GM23338 (cell line): ENCODE results near the gene HSD17B2. TPM values are rescaled to one million over a fixed set of nuclear protein-coding genes. Genes with fewer than 3 reads are reported as not detected.

ENCODE experiments used
- ATAC-seq: fragments of 200-7000 bp; cut with Tn5 transposase; 3 replicates; pipeline ENCODE4 v1.9.1; 2020
- DNase-seq: peaks from one replicate; pipeline ENCODE4 v3.0.0-alpha.2; 2015; ENCODE audit warnings: low spot score
- H2AFZ ChIP-seq: fragments of 200-600 bp; sonication (generic); 2 replicates; pipeline ENCODE4 v1.8.0; 2016; ENCODE audit warnings: antibody characterized with exemption, mild to moderate bottlenecking, moderate library complexity
- H3F3A ChIP-seq: fragments of 200-600 bp; sonication (generic); replicated peaks from 2 replicates; pipeline ENCODE4 v1.8.0; 2017; ENCODE audit warnings: antibody characterized with exemption, mixed run types, low read depth
- H3K27ac ChIP-seq: fragments of 200-600 bp; sonication (generic); 2 replicates; pipeline ENCODE4 v1.6.1; 2016; ENCODE audit warnings: low read depth
- H3K27me3 ChIP-seq: fragments of 200-600 bp; sonication (generic); 2 replicates; pipeline ENCODE4 v1.8.0; 2016; ENCODE audit warnings: mild to moderate bottlenecking, mixed run types, moderate library complexity; ENCODE audit not compliant: insufficient read depth
- H3K36me3 ChIP-seq: fragments of 200-600 bp; sonication (generic); 2 replicates; pipeline ENCODE4 v1.8.0; 2016; ENCODE audit warnings: mild to moderate bottlenecking; ENCODE audit not compliant: insufficient read depth
- H3K4me1 ChIP-seq: fragments of 200-600 bp; sonication (generic); 2 replicates; pipeline ENCODE4 v1.8.0; 2016; ENCODE audit warnings: mild to moderate bottlenecking, moderate library complexity; ENCODE audit not compliant: insufficient read depth
- H3K4me2 ChIP-seq: fragments of 200-600 bp; sonication (generic); 2 replicates; pipeline ENCODE4 v1.7.1; 2017; ENCODE audit warnings: mixed run types
- H3K4me3 ChIP-seq: fragments of 200-600 bp; sonication (generic); 2 replicates; pipeline ENCODE4 v1.6.1; 2016; ENCODE audit warnings: mixed run types
- H3K79me2 ChIP-seq: fragments of 200-600 bp; sonication (generic); replicated peaks from 2 replicates; pipeline ENCODE4 v1.8.0; 2017; ENCODE audit warnings: mild to moderate bottlenecking; ENCODE audit not compliant: insufficient read depth
- H3K9me2 ChIP-seq: fragments of 200-600 bp; sonication (generic); 2 replicates; pipeline ENCODE4 v1.8.0; 2017; ENCODE audit not compliant: insufficient read depth
- H4K20me1 ChIP-seq: fragments of 200-600 bp; sonication (generic); replicated peaks from 2 replicates; pipeline ENCODE4 v1.8.0; 2017; ENCODE audit warnings: mild to moderate bottlenecking; ENCODE audit not compliant: insufficient read depth
- H3K27ac Mint-ChIP-seq: 2 replicates; pipeline ENCODE4 v1.8.0; 2020; ENCODE audit warnings: inconsistent platforms, mild to moderate bottlenecking, moderate library complexity, mixed read lengths
- H3K27me3 Mint-ChIP-seq: 3 replicates; pipeline ENCODE4 v1.8.0; 2022; ENCODE audit warnings: low read depth, mild to moderate bottlenecking, moderate library complexity, mixed read lengths, inconsistent platforms; ENCODE audit not compliant: insufficient read depth, poor library complexity
- H3K36me3 Mint-ChIP-seq: 3 replicates; pipeline ENCODE4 v1.8.0; 2021; ENCODE audit warnings: low read depth, mild to moderate bottlenecking, inconsistent platforms, moderate library complexity, mixed read lengths
- H3K4me1 Mint-ChIP-seq: 3 replicates; pipeline ENCODE4 v1.8.0; 2020; ENCODE audit warnings: mild to moderate bottlenecking, inconsistent platforms, mixed read lengths
- H3K4me3 Mint-ChIP-seq: 3 replicates; pipeline ENCODE4 v1.8.0; 2021; ENCODE audit warnings: moderate library complexity, mild to moderate bottlenecking, inconsistent platforms, mixed read lengths
- H3K9me3 Mint-ChIP-seq: 3 replicates; pipeline ENCODE4 v1.8.0; 2020; ENCODE audit warnings: moderate library complexity, mild to moderate bottlenecking, inconsistent platforms, mixed read lengths
- CTCF ChIP-seq, 2 experiments: fragments of 200-600 bp in 1 of 2; sonication (generic) in 1 of 2; conservative IDR thresholded peaks; 2 replicates each; pipeline versions ENCODE4 v1.5.1 to v1.6.1; 2016 to 2017; ENCODE audit warnings: antibody characterized with exemption in 2 of 2, low read depth in 2 of 2, mild to moderate bottlenecking in 2 of 2, moderate library complexity in 1 of 2
- JUNB ChIP-seq: IDR thresholded peaks from one replicate; pipeline ENCODE4 v1.6.1; 2016; ENCODE audit warnings: antibody characterized with exemption; ENCODE audit not compliant: unreplicated experiment
- REST ChIP-seq: IDR thresholded peaks from one replicate; pipeline ENCODE4 v1.6.1; 2018; ENCODE audit warnings: antibody characterized with exemption; ENCODE audit not compliant: unreplicated experiment
- STAT1 ChIP-seq: IDR thresholded peaks from one replicate; pipeline ENCODE4 v1.6.1; 2016; ENCODE audit warnings: antibody characterized with exemption; ENCODE audit not compliant: unreplicated experiment
- polyA plus RNA-seq: library from polyadenylated mRNA; unstranded; fragments of >200 nt; fragmentation: Nextera tagmentation; extraction: Ambion mirVana; gene quantifications from 2 replicates; pipeline ENCODE4 v1.2.1, GENCODE V29; 2016
- total RNA-seq: library from RNA; depleted of rRNA; stranded (reverse); fragments of >200 nt; shearing (Covaris generic); gene quantifications from 2 replicates; pipeline ENCODE4 v1.2.3, GENCODE V29; 2014
- TF ChIP-seq, protein P1 (sequence below): fragments of 250-450 bp; sonication (Bioruptor Pico); IDR thresholded peaks from 2 replicates; pipeline ENCODE4 v1.5.0; 2020; ENCODE audit warnings: mild to moderate bottlenecking, moderate library complexity
- TF ChIP-seq, protein P2 (sequence below): IDR thresholded peaks from 2 replicates; pipeline ENCODE4 v1.6.1; 2016; ENCODE audit warnings: antibody characterized with exemption

Gene HSD17B2
- total and polyA plus RNA-seq, 2 experiments from 2014 or later, result 0.29 TPM; not detected in 1

- H3K4me2 ChIP-seq, result no peak overlapping the region
- H2AFZ ChIP-seq, result no peak overlapping the region
- H3K9me3 Mint-ChIP-seq, result peaks cover 9% of the 10 kb centered on the region
- no peak overlapping the region for H3K4me3 ChIP-seq
- H4K20me1 ChIP-seq, result no peaks in the 10 kb centered on the region
- H3K36me3 ChIP-seq, result no peaks in the 10 kb centered on the region
- no peaks in the 10 kb centered on the region for H3K4me1 Mint-ChIP-seq
- no peaks in the 10 kb centered on the region for H3F3A ChIP-seq
- no peak; the same call in 2 of the 3 replicates for ATAC-seq
- H3K79me2 ChIP-seq, result no peaks in the 10 kb centered on the region
- DNase-seq, result peak; percentile 70
- H3K27me3 Mint-ChIP-seq, result no peaks in the 10 kb centered on the region
- H3K27ac ChIP-seq, result no peak overlapping the region
- H3K27ac Mint-ChIP-seq, result no peak overlapping the region
- H3K4me1 ChIP-seq, result no peaks in the 10 kb centered on the region
- no peak overlapping the region for H3K4me3 Mint-ChIP-seq
- H3K9me2 ChIP-seq, result no peaks in the 10 kb centered on the region
- H3K36me3 Mint-ChIP-seq, result peaks cover 5% of the 10 kb centered on the region
- no peaks in the 10 kb centered on the region for H3K27me3 ChIP-seq
- TF ChIP-seq CTCF (conservative IDR thresholded peaks at IDR 0.05; ENCODE audit: low read depth in 2 of 2) (peak; percentile 48 to 65), JUNB (no peak)
These were observed 18.8 kb upstream of the HSD17B2 start for GRCh38 chr16:82016263-82016662.

- Histone ChIP-seq H3K27ac (no peak overlapping the region), H3K27me3 (no peaks in the 10 kb centered on the region), H3F3A (no peaks in the 10 kb centered on the region), H3K4me2 (no peak overlapping the region), H3K4me3 (no peak overlapping the region), H3K9me2 (no peaks in the 10 kb centered on the region), H2AFZ (no peak overlapping the region), H3K79me2 (no peaks in the 10 kb centered on the region), H3K4me1 (no peaks in the 10 kb centered on the region), H4K20me1 (no peaks in the 10 kb centered on the region), H3K36me3 (no peaks in the 10 kb centered on the region)
- no peak for ATAC-seq
- Mint-ChIP-seq H3K36me3 (no peaks in the 10 kb centered on the region; the same call in 2 of the 3 replicates), H3K27ac (no peak overlapping the region), H3K4me1 (no peaks in the 10 kb centered on the region), H3K27me3 (no peaks in the 10 kb centered on the region), H3K4me3 (no peak overlapping the region), H3K9me3 (peaks cover 5% of the 10 kb centered on the region)
- DNase-seq, result no peak
- TF ChIP-seq, protein P1, sequence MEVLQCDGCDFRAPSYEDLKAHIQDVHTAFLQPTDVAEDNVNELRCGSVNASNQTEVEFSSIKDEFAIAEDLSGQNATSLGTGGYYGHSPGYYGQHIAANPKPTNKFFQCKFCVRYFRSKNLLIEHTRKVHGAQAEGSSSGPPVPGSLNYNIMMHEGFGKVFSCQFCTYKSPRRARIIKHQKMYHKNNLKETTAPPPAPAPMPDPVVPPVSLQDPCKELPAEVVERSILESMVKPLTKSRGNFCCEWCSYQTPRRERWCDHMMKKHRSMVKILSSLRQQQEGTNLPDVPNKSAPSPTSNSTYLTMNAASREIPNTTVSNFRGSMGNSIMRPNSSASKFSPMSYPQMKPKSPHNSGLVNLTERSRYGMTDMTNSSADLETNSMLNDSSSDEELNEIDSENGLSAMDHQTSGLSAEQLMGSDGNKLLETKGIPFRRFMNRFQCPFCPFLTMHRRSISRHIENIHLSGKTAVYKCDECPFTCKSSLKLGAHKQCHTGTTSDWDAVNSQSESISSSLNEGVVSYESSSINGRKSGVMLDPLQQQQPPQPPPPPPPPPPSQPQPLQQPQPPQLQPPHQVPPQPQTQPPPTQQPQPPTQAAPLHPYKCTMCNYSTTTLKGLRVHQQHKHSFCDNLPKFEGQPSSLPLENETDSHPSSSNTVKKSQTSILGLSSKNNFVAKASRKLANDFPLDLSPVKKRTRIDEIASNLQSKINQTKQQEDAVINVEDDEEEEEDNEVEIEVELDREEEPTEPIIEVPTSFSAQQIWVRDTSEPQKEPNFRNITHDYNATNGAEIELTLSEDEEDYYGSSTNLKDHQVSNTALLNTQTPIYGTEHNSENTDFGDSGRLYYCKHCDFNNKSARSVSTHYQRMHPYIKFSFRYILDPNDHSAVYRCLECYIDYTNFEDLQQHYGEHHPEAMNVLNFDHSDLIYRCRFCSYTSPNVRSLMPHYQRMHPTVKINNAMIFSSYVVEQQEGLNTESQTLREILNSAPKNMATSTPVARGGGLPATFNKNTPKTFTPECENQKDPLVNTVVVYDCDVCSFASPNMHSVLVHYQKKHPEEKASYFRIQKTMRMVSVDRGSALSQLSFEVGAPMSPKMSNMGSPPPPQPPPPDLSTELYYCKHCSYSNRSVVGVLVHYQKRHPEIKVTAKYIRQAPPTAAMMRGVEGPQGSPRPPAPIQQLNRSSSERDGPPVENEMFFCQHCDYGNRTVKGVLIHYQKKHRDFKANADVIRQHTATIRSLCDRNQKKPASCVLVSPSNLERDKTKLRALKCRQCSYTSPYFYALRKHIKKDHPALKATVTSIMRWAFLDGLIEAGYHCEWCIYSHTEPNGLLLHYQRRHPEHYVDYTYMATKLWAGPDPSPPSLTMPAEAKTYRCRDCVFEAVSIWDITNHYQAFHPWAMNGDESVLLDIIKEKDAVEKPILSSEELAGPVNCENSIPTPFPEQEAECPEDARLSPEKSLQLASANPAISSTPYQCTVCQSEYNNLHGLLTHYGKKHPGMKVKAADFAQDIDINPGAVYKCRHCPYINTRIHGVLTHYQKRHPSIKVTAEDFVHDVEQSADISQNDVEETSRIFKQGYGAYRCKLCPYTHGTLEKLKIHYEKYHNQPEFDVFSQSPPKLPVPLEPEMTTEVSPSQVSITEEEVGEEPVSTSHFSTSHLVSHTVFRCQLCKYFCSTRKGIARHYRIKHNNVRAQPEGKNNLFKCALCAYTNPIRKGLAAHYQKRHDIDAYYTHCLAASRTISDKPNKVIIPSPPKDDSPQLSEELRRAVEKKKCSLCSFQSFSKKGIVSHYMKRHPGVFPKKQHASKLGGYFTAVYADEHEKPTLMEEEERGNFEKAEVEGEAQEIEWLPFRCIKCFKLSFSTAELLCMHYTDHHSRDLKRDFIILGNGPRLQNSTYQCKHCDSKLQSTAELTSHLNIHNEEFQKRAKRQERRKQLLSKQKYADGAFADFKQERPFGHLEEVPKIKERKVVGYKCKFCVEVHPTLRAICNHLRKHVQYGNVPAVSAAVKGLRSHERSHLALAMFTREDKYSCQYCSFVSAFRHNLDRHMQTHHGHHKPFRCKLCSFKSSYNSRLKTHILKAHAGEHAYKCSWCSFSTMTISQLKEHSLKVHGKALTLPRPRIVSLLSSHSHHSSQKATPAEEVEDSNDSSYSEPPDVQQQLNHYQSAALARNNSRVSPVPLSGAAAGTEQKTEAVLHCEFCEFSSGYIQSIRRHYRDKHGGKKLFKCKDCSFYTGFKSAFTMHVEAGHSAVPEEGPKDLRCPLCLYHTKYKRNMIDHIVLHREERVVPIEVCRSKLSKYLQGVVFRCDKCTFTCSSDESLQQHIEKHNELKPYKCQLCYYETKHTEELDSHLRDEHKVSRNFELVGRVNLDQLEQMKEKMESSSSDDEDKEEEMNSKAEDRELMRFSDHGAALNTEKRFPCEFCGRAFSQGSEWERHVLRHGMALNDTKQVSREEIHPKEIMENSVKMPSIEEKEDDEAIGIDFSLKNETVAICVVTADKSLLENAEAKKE, result no peak
- TF ChIP-seq REST, result no peak
- TF ChIP-seq, protein P2, sequence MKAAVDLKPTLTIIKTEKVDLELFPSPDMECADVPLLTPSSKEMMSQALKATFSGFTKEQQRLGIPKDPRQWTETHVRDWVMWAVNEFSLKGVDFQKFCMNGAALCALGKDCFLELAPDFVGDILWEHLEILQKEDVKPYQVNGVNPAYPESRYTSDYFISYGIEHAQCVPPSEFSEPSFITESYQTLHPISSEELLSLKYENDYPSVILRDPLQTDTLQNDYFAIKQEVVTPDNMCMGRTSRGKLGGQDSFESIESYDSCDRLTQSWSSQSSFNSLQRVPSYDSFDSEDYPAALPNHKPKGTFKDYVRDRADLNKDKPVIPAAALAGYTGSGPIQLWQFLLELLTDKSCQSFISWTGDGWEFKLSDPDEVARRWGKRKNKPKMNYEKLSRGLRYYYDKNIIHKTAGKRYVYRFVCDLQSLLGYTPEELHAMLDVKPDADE, result no peak
- TF ChIP-seq JUNB, result no peak
- TF ChIP-seq STAT1, result no peak
- TF ChIP-seq CTCF (conservative IDR thresholded peaks at IDR 0.05; ENCODE audit: low read depth in 2 of 2), result no peak
These were observed 18.1 kb upstream of the HSD17B2 start for GRCh38 chr16:82016964-82017363.
